Right ventricle myocardium inferior (tissue), 1 donor: ENCODE data around the gene TRIOBP. TPM values are rescaled to one million over a fixed set of nuclear protein-coding genes. Genes with fewer than 3 reads are reported as not detected.
A peak's percentile ranks its signal among the peaks of the same experiment; 100 is the strongest.
"Not testable (repeated sequence)": the region's sequence is repeated elsewhere in the genome, so short reads cannot be mapped to it uniquely, and the experiment has no call there.

Source experiments
- ATAC-seq: fragments of 200-7000 bp; cut with Tn5 transposase; one replicate; pipeline ENCODE4 v1.9.1; 2020; ENCODE audit warnings: mild to moderate bottlenecking, moderate library complexity
- DNase-seq: peaks from one replicate; pipeline ENCODE4 v3.0.0; 2021; ENCODE audit errors: missing footprints
- intact Hi-C: fragments of 100-400 bp; cut with DNase I; formaldehyde crosslinking; loops from one replicate; pipeline ENCODE4 v1.11.0; 2022
- total RNA-seq: library from RNA; stranded (reverse); fragmentation: NEBNext Ultra II Directional; extraction: Animal tissue kit (Norgen Biotek cat#: 25700); gene quantifications from one replicate; pipeline ENCODE4 v1.2.1, GENCODE V29; 2021
- donor health status: DM: no; HTN: yes; CAD: no; lungs with severe emphysema.

The TRIOBP gene
- total RNA-seq, 1 donor from 2014 or later: 90.1 TPM

DNA sequence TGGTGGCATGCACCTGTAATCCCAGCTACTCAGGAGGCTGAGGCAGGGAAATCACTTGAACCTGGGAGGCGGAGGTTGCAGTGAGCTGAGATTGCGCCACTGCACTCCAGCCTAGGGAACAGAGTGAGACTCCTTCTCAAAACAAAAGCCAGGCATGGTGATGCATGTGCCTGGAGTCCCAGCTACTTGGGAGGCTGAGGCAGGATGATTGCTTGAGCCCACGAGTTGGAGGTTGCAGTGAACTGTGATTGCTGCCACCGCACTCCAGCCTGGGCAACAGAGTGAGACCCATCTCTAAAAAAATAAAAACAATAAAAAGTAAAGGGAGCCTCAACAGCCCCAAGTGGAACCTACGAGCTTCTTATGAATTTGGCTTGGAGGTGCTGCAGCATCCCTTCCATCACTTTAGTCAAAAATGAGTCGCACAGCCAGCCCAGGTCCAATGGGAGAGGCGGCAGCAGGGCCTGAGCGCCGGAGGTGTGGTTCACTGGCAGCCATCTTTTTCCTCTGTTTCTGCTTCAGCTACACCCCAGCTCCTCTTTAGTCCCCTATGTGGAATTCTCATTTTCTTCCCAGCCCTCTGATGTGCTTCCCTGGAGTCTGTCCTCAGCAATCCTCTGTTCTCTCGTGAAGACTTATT, 81.6 kb downstream of the TRIOBP start:
- ATAC-seq: no peak
- intact Hi-C loops: no loop called here

DNA sequence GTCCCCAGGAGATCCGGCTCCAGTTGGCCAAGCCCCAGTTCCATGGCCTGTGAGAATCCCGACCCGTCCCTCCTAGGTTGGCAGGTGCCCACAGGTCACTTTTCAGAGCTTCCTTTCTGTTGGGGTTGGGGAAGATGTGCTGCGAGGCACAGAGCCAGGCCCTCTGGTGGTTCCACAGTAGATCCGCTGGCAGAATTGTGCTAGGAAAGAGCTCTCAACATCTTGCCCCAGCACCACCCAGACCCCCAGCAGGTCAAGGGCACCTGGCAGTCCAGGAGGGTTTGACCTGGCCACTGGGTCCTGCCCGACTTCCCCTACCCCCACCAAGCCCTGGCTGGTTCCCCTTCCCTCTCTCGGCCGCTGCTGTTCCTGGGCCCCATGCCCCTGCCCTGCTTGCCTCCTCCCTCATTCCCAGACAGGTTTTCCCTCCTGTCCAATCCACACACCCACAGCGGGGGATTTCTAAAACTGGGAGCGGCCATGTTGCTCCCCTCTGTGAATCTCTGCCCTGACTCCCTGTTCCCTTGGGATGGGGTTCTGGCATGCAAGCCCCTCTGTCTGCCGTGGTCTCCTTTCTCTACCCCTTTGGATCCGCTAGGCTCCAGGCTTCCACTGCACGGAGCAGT, 84.7 kb downstream of the TRIOBP start:
- no peak for ATAC-seq
- DNase-seq: no peak
- intact Hi-C loops: no loop called here

More for the DNA sequence above, 81.6 kb downstream of the TRIOBP start:
- DNase-seq: no peak

DNA sequence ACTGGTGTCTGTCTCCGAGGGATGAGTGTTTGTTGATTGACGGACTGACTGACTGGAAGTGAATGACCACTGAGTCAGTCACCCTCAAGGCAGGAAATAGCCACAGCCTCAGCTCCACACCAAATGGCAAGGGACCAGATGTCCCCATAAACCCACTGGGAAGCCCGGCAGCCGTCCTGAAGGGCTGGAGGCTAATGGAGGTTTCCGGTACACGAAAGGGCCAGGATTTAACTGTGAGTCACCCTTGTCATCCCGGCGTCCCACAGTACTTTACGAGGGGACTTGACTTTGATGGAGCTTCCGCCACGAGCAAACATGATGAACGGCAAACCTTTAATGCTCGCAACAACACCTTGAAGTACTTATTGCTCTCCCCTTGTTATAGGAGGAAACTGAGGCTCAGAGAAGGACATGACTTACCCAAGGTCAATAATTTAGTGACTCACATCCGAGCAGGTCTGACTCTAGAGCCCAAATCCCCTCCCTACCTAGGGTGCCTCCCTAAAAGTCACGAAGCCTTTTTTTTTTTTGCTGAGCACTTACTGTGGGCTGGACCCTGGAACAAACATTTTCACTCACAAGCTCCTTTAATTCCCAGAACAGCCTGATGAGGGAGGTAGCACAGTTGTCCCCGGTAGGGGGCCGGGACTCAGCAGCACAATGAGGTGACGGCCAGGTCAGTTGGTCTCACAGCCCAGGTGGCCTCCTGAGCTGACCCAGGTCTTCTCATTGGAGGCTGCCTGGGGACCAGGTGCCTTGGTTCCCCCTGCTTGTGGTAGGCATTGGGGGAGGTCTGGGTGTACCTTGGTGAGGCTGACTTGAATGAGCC, 85.7 kb downstream of the TRIOBP start:
- no peak for ATAC-seq
- no peak for DNase-seq
- intact Hi-C loops: no loop called here

DNA sequence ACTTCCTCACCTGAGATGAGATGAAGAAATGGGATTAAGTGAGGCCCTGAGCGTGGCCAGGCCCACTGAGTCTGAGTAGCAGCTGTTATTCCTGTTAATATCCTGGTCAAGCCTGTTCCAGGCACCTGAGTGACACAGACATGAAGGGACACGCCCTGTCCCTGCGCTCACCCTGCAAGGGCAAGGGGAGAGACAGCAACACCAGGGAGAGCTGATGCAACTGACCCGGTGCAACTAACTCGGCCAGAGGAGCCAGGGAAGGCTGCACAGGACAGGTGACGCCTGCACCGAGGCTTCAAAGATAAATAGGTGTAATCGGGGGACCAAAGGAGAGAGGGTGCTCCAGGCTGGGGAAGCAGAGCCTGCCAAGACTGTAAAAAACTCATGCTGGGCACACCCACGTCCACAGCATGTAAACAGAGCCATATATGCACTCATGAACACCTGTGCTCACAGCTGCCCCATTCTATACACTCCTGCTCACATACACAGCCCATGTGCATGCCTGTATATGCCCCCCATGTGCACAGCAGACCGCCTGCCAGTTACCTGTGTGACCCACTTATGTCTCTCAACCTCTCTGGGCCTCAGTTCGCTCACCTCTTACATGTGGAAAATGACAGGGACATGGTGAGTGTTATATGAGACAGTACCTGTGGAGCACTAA, 88.1 kb downstream of the TRIOBP start:
- no peak for DNase-seq
- ATAC-seq: no peak
- intact Hi-C loops: no loop called here

DNA sequence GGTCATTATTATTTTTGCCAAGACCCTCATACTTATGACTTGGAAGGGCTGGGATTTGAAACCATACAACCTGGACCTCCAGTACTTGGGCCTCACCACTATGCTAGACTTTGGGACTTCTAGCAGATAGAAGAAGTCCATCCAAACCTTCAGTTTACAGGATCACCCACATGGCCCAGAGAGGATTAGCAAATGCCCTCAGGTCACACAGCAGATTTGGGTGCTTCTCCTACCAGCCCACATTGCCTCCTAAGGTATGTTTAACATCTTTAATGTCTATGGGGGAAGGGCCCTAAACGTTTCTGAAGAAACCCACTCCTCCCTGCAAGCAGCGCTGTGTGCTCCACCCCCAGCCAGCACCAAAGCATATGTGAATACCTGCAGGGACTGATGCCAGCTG, 93.4 kb downstream of the TRIOBP start:
- ATAC-seq (no peak), DNase-seq (no peak)
- intact Hi-C loops: loop anchor here (5.0 kb wide), 1 partner anchor 148 kb away; no protein-coding TSS in a partner anchor

DNA sequence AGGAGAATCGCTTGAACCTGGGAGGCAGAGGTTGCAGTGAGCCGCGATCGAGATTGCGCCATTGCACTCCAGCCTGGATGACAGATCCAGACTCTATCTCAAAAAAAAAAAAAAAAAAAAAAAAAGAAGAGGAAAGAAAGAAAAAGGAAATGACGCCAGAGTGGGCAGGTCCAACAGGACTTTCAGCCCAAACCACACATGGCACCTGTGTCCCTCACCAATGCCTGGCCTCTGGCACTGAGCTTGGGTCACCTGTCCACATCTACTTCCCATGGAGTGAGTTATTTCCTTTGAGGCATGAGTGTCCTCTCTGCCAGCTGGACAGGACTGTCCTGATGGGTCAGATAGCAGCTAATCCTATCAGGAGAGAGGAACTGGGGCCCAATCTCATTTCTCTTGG, 95.6 kb downstream of the TRIOBP start:
- ATAC-seq (no peak), DNase-seq (no peak)
- intact Hi-C loops: loop anchor here (5.0 kb wide), 1 partner anchor 150 kb away; no protein-coding TSS in a partner anchor

DNA sequence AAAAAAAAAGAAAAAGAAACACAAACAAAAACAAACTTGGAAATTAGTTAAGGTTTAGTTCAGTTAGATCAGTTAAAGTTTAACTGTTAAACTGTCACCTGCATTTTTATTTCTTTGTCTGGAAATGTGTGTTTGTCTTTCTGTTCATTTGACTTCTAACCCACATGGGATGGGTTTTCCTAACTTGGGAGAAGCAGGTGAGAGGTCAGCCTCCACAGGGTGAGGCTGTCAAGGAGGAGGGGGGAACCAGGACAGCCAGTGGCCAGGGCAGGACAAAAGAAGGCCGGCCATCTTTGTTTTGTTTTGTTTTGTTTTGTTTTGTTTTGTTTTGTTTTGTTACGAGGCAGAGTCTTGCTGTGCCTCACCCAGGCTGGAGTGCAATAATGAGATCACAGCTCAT, 97.5 kb downstream of the TRIOBP start:
- no peak for DNase-seq
- ATAC-seq: no peak
- intact Hi-C loops: loop anchor here (5.0 kb wide), 1 partner anchor 152 kb away; no protein-coding TSS in a partner anchor

DNA sequence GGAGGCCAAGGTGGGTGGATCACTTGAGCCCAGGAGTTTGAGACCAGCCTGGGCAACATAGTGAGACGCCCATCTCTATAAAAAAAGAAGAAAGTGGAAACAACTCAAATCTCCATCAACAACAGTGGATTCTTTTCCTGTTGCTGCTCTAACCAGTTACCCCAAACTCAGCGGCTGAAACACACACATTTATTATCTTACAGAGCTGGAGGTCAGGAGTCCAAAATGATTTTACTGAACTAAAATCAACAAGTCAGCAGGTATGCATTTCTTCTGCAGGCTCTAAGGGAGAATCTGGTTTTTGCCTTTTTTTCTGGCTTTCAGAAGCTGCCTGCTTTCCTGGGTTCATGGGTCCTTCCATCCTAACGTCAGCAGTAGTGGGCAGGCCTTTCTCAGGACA, 99.2 kb downstream of the TRIOBP start:
- intact Hi-C loops: no loop called here
- ATAC-seq (no peak), DNase-seq (no peak)

DNA sequence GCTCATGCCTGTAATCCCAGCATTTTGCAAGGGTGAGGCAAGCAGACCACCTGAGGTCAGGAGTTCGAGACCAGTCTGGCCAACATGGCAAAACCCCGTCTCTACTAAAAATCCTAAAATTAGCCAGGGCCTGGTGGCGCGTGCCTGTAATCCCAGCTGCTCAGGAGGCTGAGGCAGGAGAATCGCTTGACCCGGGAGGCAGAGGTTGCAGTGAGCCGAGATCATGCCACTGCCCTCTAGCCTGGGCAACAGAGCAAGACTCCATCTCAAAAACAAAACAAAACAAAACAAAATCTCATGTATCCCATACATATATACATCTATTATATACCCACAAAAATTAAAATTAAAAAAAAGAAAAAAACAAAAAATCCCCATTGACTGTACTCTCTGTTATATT, 100.4 kb downstream of the TRIOBP start:
- intact Hi-C loops, ATAC-seq, DNase-seq: not testable (repeated sequence)

DNA sequence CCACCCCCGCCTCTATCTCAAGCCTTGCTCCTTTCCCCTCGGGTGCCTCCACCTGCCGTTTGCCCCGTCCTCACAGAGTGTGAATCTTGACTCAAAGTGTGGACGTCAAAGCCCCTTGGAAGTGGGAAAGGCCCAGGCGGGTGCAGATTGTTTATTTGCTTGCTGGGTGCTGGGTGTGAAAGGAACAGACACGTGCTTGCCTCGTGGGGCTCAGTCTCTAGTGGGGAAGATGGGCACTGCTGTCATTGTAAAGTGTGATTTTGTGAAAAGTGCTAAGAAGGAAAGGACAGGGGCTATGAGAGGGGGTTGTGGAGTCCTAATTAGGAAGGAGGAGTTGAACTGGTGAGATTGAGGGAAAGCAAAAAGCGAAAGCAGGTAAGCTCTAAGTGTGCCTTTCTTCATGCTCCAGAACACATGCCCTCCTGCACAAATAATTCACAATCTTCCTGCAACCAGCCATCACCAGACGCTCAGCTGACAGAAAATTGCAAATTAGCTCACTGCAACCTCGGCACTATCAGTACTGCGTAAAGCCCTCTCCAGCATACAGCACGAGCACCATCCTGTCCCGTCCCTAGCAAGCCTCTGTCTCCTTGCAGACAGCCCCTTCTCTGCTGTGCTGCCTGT, 101.1 kb downstream of the TRIOBP start:
- DNase-seq: no peak
- intact Hi-C loops: no loop called here
- no peak for ATAC-seq

DNA sequence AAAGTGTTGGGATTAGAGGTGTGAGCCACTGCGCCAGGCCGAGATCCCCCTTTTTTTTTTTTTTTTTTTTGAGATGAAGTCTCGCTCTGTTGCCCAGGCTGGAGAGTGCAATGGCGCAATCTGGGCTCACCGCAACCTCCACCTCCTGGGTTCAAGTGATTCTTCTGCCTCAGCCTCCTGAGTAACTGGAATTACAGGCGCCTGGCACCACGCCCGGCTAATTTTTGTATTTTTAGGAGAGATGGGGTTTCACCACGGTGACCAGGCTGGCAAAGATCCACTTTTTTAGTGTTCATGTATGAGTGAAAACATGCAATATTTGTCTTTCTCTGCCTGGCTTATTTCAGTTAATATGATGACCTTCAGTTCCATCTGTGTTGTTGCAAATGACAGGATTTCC, 103.1 kb downstream of the TRIOBP start:
- DNase-seq, intact Hi-C loops, ATAC-seq: not testable (repeated sequence)

DNA sequence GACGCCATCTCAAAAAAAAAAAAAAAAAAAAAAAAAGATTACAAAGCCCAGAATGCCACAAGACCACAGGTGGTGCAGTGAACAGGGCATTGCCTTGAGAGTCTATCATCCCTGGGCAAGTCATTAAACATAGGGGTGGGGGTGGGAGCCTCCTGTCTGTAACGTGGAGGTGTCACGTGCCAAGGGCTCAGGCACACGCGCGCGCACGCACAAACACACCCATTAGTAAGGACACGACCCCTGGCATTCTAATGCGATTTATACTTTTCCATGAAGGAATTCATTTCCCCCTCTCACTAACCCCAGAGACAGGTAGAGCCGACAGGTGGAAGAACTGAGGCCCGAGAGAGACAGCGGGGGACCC, 105.1 kb downstream of the TRIOBP start:
- DNase-seq (no peak), ATAC-seq (no peak)
- intact Hi-C loops: no loop called here

DNA sequence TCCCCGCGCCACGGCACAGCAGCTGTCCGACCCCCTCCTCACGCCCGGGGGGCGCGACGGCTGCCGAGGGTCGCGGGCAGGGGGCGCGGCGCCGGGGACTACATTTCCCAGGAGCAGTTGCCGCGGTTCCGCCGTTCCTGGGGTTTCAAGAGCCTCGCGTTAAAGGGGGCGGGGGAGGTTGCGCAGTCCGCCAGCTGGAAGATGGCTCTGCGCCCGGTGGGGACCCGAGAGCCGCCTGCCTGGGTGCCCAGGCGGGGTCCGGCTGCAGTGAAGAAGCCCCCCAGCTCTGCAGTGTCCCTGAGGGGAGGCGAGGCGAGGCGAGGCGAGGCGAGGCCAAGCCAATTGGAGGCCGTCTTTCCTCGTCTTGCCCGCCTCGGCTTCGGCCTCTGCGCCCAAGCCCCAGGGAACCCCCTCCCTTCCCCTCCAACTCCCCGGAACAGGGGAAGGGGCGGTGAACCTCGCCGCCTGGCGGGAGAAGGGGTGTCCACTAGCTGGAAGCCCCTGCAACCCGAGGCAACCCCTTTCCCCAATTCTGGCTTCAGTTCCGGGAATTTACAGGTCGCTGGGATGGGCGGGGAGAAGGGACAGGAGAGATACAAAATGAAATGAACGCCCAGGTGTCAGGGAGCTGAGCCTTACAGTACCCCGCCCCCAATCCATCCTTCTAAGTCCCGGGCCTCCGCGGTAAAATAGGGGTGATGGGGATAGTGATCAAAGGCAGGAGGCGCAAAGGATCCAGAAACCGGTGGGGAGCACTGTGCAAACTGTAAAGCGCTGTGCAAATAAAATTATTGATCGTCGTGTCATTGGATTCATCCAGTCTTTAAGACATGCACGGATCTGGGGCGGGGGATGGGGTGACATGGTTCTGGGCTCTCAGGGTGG, 105.7 kb downstream of the TRIOBP start:
- intact Hi-C loops: no loop called here
- peak; percentile 83 for DNase-seq
- ATAC-seq: peak; percentile 14

DNA sequence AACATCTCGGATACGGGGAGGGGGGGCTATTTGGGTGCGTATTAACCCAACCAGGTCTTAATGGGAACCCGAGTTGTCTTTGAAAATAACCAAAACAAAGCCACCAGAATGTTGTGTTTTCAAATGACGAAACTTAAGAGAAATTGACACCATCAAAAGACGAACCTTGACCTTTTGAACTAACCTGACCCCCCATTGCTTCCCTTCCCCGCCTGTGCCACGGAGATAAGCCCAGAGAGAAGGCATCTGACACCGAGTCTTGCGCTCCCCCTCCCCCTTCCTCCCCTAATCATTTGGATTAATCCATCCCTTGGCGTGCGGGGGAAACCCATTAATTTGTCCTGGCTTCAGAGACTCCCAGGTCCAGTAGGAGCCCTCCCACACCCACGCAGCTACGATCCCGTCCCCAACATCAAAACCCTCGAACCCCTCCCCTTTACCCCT, 106.4 kb downstream of the TRIOBP start:
- intact Hi-C loops: no loop called here
- DNase-seq (no peak), ATAC-seq (no peak)

DNA sequence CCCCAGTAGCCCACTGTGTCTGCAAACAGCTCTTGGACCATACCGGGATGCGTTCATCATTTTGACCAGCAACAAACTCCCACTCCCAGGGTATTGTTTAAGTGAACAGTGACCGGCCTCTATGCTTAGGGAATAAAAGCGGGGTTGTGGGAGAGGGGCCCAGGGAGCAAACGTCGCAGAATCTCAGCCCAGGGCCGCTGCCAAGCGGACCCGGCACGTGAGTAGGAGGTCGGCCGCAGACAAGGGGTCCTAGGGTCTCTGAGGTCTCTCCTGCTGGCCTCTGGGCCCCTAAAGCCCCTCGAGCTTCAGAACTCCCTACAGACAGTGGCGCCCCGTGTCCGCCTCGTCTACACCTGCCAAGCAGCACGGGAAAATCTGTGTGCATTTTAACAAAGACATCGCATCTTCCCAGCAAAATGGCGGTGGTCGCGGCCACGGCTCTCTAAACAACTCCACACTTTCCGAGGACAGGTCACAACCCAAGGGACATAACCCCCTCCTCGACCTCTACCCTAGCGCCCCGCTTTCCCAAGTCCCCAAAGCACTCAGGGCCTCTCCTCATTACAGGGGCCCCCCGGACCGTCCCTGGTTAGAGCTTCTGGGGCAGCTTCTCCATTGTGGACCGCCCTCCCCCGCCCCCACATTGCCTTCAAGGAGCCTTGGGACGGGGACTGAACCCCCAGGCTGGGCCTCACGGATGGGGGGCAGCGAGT, 106.9 kb downstream of the TRIOBP start:
- intact Hi-C loops: loop anchor here (2.0 kb wide), 1 partner anchor 59 kb away; no protein-coding TSS in a partner anchor
- DNase-seq (no peak), ATAC-seq (no peak)

DNA sequence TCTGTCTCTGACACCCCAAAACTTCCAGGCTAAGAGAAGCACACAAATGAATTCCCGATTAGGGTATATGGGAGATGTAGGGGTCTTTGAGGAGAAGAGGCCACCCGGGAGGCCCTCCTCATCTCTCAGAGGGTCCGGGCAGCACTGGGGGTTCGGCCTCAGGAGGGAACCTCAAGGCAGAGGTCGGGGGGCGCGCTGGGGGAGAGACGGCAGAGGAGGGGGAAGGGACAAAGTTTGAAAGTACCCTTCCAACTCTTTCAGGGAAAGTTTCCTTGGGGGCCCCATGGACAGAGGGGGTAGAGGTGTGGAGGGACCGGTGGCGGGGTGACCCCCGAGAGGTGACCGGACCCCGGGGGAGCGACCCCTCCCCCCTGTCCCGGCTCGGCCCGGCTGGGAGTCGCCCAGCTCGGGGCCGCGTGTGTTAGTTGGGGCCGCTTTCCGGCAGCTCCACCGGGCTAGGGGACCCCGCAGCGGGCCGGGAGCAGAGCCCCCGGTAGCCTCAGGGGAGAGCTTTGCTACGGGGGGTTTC, 107.6 kb downstream of the TRIOBP start:
- ATAC-seq: no peak
- DNase-seq: no peak
- intact Hi-C loops: loop anchor here (2.0 kb wide), 1 partner anchor 60 kb away; no protein-coding TSS in a partner anchor
